Heart left ventricle (tissue), 16 donors: ENCODE results near the gene DNTT. TPM values are rescaled to one million over a fixed set of nuclear protein-coding genes. Genes with fewer than 3 reads are reported as not detected.

Source experiments
- ATAC-seq, 4 donors: fragments of 200-7000 bp; cut with Tn5 transposase; one replicate each; pipeline ENCODE4 v1.9.1; 2020 to 2022; ENCODE audit warnings: moderate library complexity in 4 of 4, mild to moderate bottlenecking in 3 of 4, moderate number of reproducible peaks in 1 of 4
- DNase-seq, 5 donors: peaks; one replicate each; pipeline ENCODE4 v3.0.0-alpha.2; 2020
- H3K27ac ChIP-seq, 12 donors: fragments of 200-600 bp; sonication (generic) in 4 of 12; one replicate each; pipeline versions ENCODE4 v1.5.0 to v1.8.0; 2016 to 2022; ENCODE audit warnings: mild to moderate bottlenecking in 2 of 12
- H3K27me3 ChIP-seq, 9 donors: fragments of 200-600 bp; sonication (generic) in 2 of 9; one replicate each; pipeline versions ENCODE4 v1.5.1 to v1.8.0; 2016 to 2022; ENCODE audit warnings: mild to moderate bottlenecking in 3 of 9
- H3K36me3 ChIP-seq, 9 donors: fragments of 200-600 bp; sonication (generic) in 2 of 9; one replicate each; pipeline versions ENCODE4 v1.5.0 to v1.8.0; 2018 to 2022; ENCODE audit warnings: mild to moderate bottlenecking in 2 of 9
- H3K4me1 ChIP-seq, 12 donors: fragments of 200-600 bp; sonication (generic) in 4 of 12; one replicate each; pipeline versions ENCODE4 v1.5.0 to v1.8.0; 2016 to 2022; ENCODE audit warnings: mild to moderate bottlenecking in 3 of 12
- H3K4me3 ChIP-seq, 12 donors: fragments of 200-600 bp; sonication (generic) in 4 of 12; one replicate each; pipeline versions ENCODE4 v1.5.0 to v1.8.0; 2017 to 2022; ENCODE audit warnings: mild to moderate bottlenecking in 9 of 12, moderate library complexity in 4 of 12
- H3K9me3 ChIP-seq, 12 donors: fragments of 200-600 bp; sonication (generic) in 4 of 12; one replicate each; pipeline versions ENCODE4 v1.5.0 to v1.8.0; 2016 to 2022; ENCODE audit warnings: mild to moderate bottlenecking in 1 of 12
- POLR2A ChIP-seq, 2 donors: fragments of 450-650 bp; IDR thresholded peaks; one replicate each; pipeline ENCODE4 v1.6.1; 2017; ENCODE audit warnings: antibody characterized with exemption in 2 of 2, mild to moderate bottlenecking in 2 of 2, moderate library complexity in 2 of 2
- WGBS, 4 donors: extraction: QIAGEN DNeasy Blood & Tissue Kit in 2 of 4; methylation state at CpG; one replicate each; pipeline versions ENCODE4 v1.1.5 to v1.1.7; 2013 to 2018; 5-methylcytosine and 5-hydroxymethylcytosine counted together
- intact Hi-C, 10 donors: fragments of 100-400 bp; cut with DNase I; formaldehyde crosslinking; loops; one replicate each; pipeline versions ENCODE4 v1.11.1 to v1.14.2; 2022
- polyA plus RNA-seq, 2 donors: library from polyadenylated mRNA; stranded (reverse); fragments of 200-250 nt; gene quantifications; one replicate each; pipeline ENCODE4 v1.2.3, GENCODE V29; 2013
- total RNA-seq, 9 donors: library from RNA; depleted of rRNA in 2 of 9; stranded (reverse); fragments of >200 nt in 2 of 9; fragmentation: NEBNext Ultra II Directional in 3 of 9; extraction: Animal tissue kit (Norgen Biotek cat#: 25700) in 3 of 9; gene quantifications; one replicate each; pipeline versions ENCODE4 v1.1.0 to v1.2.4, GENCODE V29; 2016 to 2023
- TF ChIP-seq, protein P1 (sequence below), 12 donors: fragments of 200-600 bp; sonication (generic) in 4 of 12; IDR thresholded peaks; one replicate each; pipeline versions ENCODE4 v1.5.0 to v1.8.0; 2018 to 2022; ENCODE audit warnings: antibody characterized with exemption in 12 of 12, mild to moderate bottlenecking in 5 of 12
- donor health status: ischemic (EF 13 %, LVEDD 7.1; RV severe dilation, severe dysfunction).
- donor health status: healthy with polysubstance abuse.
- donor health status: DM: no; HTN: yes; CAD: no.
- donor health status: DM: no; HTN: no; CAD: no.
- donor health status: ischemic (EF 25% LVEDD 6.9; RV normal size, moderate dysfunction).
- donor health status: ischemic (EF 25% LVEDD 5.7; RV mildly dilated, moderate dysfunction).
- donor health status: healthy.
- donor health status: DM: yes; HTN: yes; CAD: no.
- donor health status: ischemic (EF 35%, LVEDD 5.7; RV mildly dilated, moderate dysfunction).
- donor health status: nonischemic (EF 11% LVEDD 7.7; RV severe dilation, severe dysfunction).
- donor health status: DM: yes; HTN: yes; CAD: no.
- donor health status: PGD.
- donor health status: ischemic (EF 29% LVEDD 5.4; RV normal size, mild dysfunction).
- donor health status: nonischemic (EF 23%, LVEDD 6.1; RV moderate dilation, normal function).

The DNTT gene
- total and polyA plus RNA-seq, 11 donors: not detected

DNA sequence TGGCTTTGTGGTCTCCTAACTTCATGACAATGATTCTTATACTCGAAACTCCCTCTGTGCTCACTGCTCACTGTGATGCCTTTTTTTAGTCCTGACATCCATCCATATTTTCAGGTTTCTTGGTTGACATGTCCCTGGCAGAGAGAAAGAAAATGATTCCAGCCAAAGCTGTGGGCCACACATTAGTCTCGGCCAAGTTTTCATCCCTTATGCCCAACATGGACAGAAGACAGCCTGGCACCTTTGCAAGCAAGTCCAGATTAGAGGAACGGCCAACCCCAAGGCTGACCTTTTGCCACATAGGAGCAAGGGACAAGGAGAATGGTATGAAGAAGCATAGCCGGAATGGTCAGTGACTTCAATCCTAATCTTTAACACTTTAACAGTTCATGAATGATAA, 63.2 kb downstream of the DNTT start:
- ATAC-seq (peak; percentile 60 to 72 (median 68)), DNase-seq (no peak)
- no peaks in the 10 kb centered on the region for H3K27me3 ChIP-seq
- H3K9me3 ChIP-seq: no peaks in the 10 kb centered on the region
- peaks cover 0 to 14% (median 0%) of the 10 kb centered on the region in 12 donors for H3K4me1 ChIP-seq
- no peak for TF ChIP-seq POLR2A (IDR thresholded peaks at IDR 0.05)
- TF ChIP-seq, protein P1, sequence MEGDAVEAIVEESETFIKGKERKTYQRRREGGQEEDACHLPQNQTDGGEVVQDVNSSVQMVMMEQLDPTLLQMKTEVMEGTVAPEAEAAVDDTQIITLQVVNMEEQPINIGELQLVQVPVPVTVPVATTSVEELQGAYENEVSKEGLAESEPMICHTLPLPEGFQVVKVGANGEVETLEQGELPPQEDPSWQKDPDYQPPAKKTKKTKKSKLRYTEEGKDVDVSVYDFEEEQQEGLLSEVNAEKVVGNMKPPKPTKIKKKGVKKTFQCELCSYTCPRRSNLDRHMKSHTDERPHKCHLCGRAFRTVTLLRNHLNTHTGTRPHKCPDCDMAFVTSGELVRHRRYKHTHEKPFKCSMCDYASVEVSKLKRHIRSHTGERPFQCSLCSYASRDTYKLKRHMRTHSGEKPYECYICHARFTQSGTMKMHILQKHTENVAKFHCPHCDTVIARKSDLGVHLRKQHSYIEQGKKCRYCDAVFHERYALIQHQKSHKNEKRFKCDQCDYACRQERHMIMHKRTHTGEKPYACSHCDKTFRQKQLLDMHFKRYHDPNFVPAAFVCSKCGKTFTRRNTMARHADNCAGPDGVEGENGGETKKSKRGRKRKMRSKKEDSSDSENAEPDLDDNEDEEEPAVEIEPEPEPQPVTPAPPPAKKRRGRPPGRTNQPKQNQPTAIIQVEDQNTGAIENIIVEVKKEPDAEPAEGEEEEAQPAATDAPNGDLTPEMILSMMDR (IDR thresholded peaks at IDR 0.05): no peak
- no peak overlapping the region for H3K4me3 ChIP-seq
- no peaks in the 10 kb centered on the region for H3K36me3 ChIP-seq
- WGBS, 4 donors: 43 to 53% (median 45%) methylated on average over 4 of the region's 4 CpGs
- intact Hi-C loops: no loop called here
- peak overlapping the region in 5 of 12 donors; percentile 1 to 49 (median 16) for H3K27ac ChIP-seq

DNA sequence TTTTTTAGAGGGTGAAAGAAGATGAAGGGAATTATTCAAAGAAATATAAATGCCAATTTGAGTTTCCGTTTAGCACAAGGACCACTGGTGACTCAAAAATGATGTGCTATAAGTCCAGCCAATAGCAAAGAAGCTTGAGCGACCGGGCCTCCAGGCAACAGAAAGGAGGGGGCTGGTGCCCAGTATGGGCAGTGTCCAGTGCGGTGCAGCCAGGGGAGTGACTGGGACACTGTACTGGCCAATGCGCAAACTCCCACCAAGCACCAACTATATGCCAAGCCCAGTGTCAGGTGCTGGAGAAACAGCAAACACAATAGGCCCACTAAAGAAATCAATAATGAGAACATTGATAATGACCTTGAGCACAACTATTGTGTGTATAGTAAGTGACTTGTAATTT, 64.7 kb downstream of the DNTT start:
- TF ChIP-seq, protein P1 (IDR thresholded peaks at IDR 0.05): no peak
- no peak for TF ChIP-seq POLR2A (IDR thresholded peaks at IDR 0.05)
- Histone ChIP-seq H3K27me3 (no peaks in the 10 kb centered on the region), H3K9me3 (no peaks in the 10 kb centered on the region), H3K4me3 (no peak overlapping the region), H3K27ac (no peak overlapping the region), H3K4me1 (peaks cover 0 to 14% (median 0%) of the 10 kb centered on the region in 12 donors), H3K36me3 (no peaks in the 10 kb centered on the region)
- 83 to 92% (median 86%) methylated on average over 5 of the region's 5 CpGs for WGBS, 4 donors
- ATAC-seq: no peak
- intact Hi-C loops: no loop called here
- DNase-seq: no peak

DNA sequence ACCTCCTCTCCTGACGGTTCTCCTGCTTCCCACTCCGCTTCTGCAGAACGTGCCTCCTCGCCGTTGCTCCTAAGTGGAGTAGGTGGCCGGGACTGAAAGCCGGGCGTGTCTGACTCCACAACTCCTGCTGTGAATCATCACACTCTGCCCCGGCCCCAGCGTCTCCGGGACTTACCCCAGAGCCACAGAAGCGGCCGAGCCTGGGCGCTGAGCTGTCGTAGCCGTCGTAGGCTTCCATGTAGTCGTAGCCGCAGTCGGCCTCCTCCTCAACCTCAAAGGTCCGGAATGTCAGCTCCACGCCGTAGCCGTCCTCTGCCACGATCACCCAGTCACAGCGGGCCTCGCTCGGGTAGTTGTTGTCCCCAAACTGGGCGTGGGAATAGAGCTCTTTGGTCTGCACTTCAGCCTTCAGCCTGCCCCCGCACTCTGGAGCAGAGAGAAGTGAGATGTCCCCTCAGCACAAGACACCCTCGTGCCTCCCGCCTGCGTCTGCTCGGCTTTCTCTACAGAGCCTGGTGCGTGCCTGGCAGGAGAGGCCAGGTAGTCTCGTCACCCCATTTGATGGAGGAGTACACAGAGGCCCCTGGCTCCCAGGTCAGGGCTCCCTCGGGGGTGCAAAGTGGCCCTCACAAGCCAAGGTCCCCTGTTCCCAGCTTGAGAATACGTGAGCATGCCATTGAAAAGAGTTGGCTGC, 65.8 kb downstream of the DNTT start:
- TF ChIP-seq, protein P1 (IDR thresholded peaks at IDR 0.05): no peak
- whole genome bisulfite sequencing, 4 donors: 83 to 88% (median 83%) methylated on average over 29 to 38 of the region's 38 CpGs
- Histone ChIP-seq H3K27ac (no peak overlapping the region), H3K4me3 (no peak overlapping the region), H3K36me3 (no peaks in the 10 kb centered on the region), H3K9me3 (no peaks in the 10 kb centered on the region), H3K4me1 (peaks cover 0 to 17% (median 3%) of the 10 kb centered on the region in 12 donors), H3K27me3 (no peaks in the 10 kb centered on the region)
- intact Hi-C loops: loop anchor here in 5 of 10 donors (10.0 kb wide), 4 partner anchors 375 to 665 kb away; partner anchors contain the start of gene LCOR (in 3 of the 5)
- no peak for DNase-seq
- no peak for ATAC-seq

DNA sequence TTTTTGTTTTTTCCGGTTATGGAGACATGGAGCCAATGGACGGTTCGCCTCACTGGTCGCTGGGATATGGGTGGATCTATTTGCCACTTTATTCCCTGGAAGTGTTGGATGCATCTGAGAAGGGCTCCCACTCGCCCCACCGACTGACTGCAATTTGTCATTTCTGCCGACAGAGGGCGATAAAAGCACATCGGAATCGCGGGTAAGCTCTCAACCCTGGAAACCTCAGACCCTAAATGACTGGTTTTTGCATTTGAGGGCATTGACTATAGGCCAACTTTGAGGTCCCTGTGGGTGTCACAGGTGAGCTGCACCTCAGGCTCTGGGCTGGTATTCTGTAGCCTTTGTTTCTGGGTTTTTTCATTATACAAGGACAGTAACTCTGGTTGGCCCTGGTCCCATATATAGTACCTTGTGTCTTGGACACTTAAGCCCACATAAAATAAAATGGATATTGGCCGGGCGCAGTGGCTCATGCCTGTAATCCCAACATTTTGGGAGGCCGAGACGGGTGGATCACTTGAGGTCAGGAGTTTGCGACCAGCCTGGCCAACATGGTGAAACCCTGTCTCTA, 66.4 kb downstream of the DNTT start:
- no peak overlapping the region for H3K4me3 ChIP-seq
- no peak for TF ChIP-seq POLR2A (IDR thresholded peaks at IDR 0.05)
- TF ChIP-seq, protein P1 (IDR thresholded peaks at IDR 0.05): peak; percentile 76 to 87 (median 80)
- H3K36me3 ChIP-seq: no peaks in the 10 kb centered on the region
- no peak overlapping the region for H3K27ac ChIP-seq
- intact Hi-C loops: loop anchor here in 5 of 10 donors (10.0 kb wide), 4 partner anchors 374 to 664 kb away; partner anchors contain the start of gene LCOR (in 3 of the 5)
- ATAC-seq (peak in 1 of 4 donors; percentile 20), DNase-seq (peak in 2 of 5 donors; percentile 40 to 41)
- no peaks in the 10 kb centered on the region for H3K9me3 ChIP-seq
- H3K4me1 ChIP-seq: peaks cover 0 to 22% (median 4%) of the 10 kb centered on the region in 12 donors
- 35 to 61% (median 36%) methylated on average over 9 to 16 of the region's 16 CpGs for WGBS, 4 donors
- no peaks in the 10 kb centered on the region for H3K27me3 ChIP-seq
